Sciatic nerve (tissue), 2 donors: Measurements from ENCODE around the gene ADCY5. TPM values are rescaled to one million over a fixed set of nuclear protein-coding genes. Genes with fewer than 3 reads are reported as not detected.

Experiments
- ATAC-seq: fragments of 200-7000 bp; cut with Tn5 transposase; one replicate; pipeline ENCODE4 v1.9.1; 2020; ENCODE audit warnings: mild to moderate bottlenecking, moderate library complexity
- DNase-seq: peaks from one replicate; pipeline ENCODE4 v3.0.0-alpha.2; 2020; ENCODE audit warnings: low spot score
- intact Hi-C: fragments of 100-400 bp; cut with DNase I; formaldehyde crosslinking; loops from one replicate; pipeline ENCODE4 v1.14.2; 2022
- total RNA-seq: library from RNA; stranded (reverse); fragmentation: NEBNext Ultra II Directional; extraction: Animal tissue kit (Norgen Biotek cat#: 25700); gene quantifications from one replicate; pipeline ENCODE4 v1.2.1, GENCODE V29; 2021
- donor health status: DM: no; HTN: no; CAD: no.
- donor health status: DM: no; HTN: no; CAD: no.

The ADCY5 gene
- total RNA-seq, 1 donor from 2014 or later: 16.8 TPM

DNA sequence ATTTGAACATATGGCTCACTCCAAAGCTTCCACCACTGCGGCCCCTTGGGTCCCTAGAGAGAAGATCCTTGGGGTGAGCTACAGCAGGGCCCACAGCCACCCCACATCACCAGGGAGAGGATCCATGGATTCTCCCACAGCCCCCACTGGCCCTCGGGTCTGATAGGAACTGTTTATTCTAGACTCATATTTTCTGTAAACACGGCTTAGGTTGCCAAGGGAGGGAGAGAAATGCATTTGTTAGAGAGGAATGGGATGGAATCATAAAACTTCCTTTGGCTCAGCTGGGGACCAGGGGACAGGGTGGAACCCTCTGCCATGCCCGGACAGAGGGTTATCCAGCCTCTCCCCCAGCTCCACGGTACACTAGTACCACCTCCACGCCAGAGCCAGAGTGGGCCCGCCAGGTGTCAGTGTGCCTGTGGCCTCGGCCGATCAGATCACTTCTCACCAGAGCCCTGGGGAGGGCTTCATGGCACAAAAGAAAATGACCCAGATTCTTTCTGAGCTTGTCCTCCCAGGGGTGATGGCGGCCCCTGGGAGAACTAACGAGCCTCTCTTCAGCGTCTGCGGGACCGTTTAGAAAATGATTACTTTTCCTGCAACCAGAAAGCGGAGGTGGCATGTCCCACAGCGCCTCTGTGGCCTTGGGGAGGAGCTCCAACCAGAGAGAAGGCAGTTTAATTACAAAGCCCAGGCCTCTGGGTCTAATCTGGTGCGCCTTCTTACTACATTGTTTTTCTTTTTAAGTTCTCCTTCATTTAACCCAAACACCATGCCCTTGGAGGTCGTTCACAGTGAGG lies 33.7 kb downstream of the ADCY5 start:
- intact Hi-C loops: loop anchor here (10.0 kb wide), 1 partner anchor 1220 kb away; no protein-coding TSS in a partner anchor
- ATAC-seq: no peak

DNA sequence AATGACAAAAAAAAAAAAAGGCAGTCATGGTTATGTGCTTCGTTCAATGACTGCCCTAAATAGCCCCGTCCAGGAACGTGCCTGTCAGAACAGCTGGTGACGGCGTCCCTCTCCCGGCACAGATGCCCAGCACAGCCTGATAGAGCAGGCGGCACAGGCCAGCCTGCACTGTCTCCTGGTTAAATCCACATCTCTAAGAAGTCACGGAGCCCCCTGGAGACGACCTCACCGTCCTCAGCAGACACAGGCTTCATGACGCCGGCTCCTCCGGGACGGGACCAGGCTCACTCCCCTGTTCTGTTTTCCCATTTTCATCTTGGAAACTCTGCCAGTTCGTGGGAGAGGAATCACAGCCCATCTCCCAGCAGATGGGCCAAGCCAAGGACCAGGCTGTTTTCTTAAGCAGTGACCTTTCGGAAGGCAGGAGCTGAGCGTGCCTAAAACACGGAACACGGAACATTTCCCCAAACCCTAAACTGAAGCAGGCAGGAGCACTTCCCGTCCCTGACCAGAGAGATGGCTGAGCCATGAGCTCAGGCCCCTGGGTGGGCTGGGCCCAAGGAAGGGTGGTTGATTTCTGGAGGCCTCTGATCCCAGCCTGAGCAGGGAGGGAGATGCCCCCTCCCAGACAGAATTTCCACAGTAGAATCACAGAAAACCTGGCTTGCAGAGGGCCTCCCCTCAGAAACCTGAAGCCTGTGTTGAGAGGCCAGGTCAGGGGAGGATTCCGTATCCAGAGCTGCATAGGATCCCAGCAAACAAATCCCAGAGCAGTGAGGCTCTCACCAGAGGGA lies 35.9 kb downstream of the ADCY5 start:
- intact Hi-C loops: loop anchor here (10.0 kb wide), 1 partner anchor 1218 kb away; no protein-coding TSS in a partner anchor
- peak; percentile 86 for ATAC-seq
- DNase-seq: no peak

More for the DNA sequence above, 33.7 kb downstream of the ADCY5 start:
- no peak for DNase-seq

DNA sequence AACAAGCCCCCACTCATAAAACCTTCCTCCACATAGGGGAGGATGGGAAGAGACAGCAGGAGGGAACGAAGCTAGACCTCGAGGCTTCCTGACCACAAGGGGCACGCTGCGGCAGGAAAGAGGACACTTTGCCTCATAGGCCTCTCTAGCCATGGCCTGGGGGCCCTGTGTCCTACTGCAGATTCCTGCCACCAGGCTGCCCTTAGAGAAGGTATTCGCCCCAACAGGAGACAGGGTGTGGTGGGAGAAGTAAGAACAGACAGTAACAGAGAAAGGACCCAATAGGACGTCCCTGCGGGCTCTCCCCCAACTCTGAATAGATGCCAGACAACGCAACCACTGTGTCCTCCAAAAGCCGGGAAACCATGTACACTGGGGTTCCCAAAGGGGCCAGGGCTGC lies 36.8 kb downstream of the ADCY5 start:
- intact Hi-C loops: loop anchor here (10.0 kb wide), 1 partner anchor 1217 kb away; no protein-coding TSS in a partner anchor
- peak; percentile 22 for ATAC-seq
- no peak for DNase-seq

DNA sequence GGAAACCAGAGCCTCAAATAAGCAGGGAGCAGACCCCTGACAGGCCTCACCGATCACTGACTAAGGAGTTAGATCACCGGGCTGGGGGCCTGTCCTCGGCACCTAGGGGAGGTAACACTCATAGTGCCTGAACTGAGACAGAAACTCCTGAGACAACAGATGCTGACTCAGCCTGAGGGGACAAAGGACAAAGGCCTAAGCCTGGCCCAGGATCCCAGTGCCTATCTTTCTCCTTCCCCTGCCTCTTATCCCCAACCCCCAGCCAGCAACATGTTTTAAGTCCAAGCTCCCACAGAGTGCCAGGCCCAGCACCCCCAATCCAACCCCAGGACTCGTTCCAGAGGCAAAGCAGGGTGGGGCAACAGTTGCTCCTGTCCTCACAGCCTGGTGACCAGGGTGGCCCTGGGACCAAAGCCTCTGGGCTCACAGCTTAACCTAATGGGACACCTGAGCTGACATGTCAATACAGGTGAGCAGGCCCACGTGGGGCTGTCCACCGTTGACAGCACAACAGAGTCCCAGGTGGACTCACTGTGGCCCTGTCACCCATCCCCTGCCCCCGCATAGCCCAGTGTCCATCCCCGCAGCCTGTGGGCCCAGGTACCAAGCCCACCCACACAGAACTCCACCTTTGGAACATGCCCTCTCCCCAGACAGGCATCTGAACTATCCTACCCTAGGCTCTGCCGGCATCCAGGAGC lies 37.4 kb downstream of the ADCY5 start:
- intact Hi-C loops: loop anchor here (10.0 kb wide), 1 partner anchor 1217 kb away; no protein-coding TSS in a partner anchor
- DNase-seq: no peak
- no peak for ATAC-seq

DNA sequence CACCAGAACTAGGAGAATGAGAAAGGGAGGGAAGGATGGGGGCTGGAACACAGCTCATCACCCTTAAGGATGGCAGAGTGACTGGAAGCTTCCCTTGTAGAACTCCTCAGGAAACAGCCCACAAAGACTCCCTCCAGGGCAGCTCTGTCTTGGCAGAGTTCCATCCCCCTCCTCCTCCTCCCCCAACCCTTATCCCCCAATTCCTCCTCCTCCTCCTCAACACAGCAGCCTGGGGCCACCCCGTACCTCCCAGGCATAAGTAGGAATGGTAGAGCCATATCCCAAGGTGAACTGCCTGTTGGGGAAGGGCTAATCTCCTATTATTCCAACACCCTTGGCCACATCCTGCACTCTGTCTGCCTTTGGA lies 38.8 kb downstream of the ADCY5 start:
- no peak for DNase-seq
- ATAC-seq: no peak
- intact Hi-C loops: loop anchor here (10.0 kb wide), 1 partner anchor 1215 kb away; no protein-coding TSS in a partner anchor

DNA sequence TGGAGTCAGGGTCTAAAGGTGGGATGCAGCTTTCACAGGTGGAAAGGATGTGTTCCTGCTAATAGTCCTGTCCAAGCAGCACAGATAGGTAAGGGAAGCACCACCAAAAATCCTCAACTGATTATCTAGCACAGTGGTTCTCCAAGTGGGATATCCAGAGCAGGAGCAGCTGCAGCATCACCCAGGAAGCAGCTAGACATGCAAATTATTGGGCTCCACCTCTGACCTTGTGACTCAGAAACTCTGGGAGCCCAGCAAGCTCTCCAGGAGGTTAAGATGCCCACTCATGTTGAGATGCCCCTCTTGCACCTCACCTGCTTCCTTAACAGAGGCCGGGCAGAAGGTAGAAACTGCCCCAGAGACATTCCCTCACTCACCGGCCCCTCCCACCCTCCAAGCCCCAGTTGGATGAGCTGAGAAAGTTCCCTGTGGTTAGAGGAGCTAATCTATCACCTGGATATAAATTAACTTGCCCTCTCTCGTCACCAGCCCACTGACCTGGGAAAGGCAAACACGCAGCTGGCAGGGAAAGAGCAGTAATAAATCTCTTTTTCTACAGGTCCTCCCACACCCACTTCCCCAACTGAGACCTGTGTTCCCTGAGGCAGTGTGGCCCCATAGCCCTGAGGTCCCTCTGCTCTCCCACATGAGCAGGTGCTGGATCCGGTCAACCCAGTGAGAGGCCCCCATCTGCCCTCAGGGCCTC lies 39.3 kb downstream of the ADCY5 start:
- DNase-seq: no peak
- intact Hi-C loops: loop anchor here (10.0 kb wide), 1 partner anchor 1215 kb away; no protein-coding TSS in a partner anchor
- ATAC-seq: no peak

DNA sequence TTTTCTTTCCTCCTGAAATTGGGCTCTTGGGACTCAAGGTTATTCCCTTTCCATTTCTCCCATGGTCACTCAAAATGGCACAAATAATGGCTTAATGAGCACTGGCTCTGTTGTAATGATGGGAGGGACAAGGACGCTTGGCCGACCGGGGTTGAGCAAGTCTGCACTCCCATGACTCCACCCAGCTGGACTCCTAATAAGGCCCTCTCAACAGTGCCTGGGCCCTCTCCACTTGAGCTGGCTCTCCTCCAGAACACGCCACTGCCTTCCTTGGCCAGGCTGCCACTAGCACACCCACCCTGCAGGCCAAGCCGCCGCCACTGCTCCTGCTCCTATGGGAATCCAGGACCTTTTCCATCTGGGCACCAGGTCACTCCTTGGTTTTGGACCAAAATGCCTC lies 42.3 kb downstream of the ADCY5 start:
- intact Hi-C loops: no loop called here
- ATAC-seq (peak; percentile 79), DNase-seq (no peak)

DNA sequence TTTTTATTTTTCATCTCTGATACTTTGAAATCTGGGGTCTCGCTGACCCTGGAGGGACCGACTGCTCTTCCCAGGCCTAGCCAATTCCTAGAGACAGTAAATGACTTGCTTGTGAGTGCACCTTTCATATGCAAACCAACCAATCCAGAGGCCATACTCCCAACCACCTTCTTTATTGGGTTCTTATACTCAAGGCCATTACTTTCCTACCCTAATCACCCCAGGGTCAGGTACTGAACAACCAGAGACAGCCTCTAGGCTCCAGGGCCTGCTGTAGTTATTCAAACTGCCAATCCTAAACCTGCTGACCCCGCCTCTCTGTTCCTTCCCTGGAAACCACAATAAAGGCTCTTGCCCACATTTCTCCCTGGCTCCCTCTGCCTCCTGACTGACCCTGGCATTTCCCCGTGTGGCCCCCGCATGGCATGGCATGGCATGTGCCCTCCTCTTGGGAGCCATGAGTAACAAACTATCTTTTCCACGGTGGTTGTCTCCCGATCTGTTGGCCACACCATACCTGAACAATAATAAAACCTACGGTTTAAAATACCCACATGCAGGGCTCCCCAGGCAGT lies 42.9 kb downstream of the ADCY5 start:
- DNase-seq (no peak), ATAC-seq (no peak)
- intact Hi-C loops: no loop called here

DNA sequence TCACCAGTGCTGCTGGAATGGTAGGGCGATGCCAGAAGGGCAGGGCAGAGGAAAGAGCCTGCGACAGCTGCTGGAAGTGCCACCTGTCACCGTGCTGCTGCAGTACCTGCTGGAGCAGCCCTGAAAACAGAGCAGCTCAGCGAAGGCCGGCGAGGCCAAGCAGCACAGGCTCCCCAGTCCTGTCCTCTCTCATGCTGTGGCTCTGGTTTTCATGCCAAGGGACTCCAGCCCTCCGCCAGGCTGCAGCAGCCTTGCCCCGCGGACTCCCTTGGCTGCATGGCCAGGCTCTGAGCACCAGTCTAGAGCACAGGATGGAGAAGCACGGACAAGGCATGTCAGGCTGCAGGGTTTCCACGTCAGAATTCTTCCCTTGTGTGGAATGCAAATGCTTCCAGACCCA lies 43.9 kb downstream of the ADCY5 start:
- intact Hi-C loops: no loop called here
- ATAC-seq: no peak

DNA sequence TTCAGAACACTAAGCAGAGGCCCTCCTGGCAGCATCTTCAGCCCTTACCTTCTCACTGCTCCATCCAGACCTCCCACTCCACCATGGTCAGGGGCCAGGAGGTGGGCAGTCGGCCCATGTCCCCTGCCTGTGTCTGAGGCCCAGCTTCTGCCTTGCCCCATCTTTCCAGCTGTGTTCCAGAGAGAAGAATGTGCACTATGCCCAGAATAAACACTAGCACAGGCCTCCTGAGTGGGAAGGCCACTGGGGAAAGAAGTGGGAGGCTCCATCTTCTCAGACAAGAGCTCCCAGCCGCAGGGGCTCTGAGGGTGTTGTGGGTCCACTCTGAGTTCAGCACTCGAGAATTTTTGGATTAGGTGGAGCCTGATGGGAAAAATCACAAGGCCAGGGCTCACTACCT lies 44.5 kb downstream of the ADCY5 start:
- DNase-seq (no peak), ATAC-seq (peak; percentile 35)
- intact Hi-C loops: no loop called here

More for the DNA sequence above, 43.9 kb downstream of the ADCY5 start:
- no peak for DNase-seq

DNA sequence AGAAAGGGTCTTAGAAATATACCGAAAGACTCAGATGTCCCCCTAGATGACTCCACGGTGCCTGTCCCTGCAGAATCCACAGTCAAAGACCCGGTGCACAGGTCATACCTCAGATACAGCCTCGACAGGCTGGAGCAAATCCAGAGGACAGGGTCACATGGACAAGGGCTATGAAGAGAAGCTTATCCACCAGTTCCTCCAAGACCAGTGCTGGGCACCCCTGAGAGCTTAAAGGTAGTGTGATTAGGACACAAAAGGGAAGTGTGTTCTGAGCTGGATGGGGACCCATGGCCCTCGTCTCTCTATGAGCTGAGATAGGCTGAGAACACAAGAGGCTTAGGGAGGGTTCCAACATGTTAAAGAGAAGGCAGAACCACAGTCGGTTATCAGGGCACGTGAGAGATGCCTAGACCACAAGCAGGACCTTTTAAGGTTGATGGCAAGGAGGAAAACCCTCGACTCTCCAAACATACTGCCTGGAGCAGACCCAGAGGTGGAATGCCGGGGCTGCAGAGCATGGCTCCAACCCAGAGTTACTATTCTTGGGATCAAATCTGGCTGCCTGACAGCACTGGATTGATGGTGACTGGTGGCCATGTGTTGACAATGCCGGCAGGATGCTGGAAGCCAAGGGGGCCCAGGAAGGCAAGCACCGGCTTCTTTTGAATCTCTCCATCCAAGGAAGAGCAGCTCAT lies 46.9 kb downstream of the ADCY5 start:
- intact Hi-C loops: no loop called here
- DNase-seq (no peak), ATAC-seq (no peak)

DNA sequence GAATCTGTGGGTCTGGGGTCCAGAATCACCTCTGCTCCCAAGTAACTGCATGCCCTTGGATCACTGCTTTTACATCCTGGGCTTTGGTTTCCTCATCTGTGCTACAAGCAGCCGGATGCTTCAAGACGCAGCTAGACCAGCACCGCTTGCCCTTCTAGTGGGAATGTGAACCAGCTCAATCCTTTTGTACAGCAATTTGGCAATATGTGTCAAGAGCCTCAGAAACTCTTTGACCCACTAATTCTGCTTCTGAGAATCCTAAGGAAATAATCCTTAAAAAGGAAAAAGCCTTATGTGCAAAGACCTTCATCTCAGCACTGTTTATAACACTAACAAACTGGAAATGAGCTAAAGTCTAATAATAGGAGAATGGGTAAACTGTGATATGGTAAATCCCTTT lies 48.7 kb downstream of the ADCY5 start:
- intact Hi-C loops: no loop called here
- ATAC-seq: no peak
- DNase-seq: no peak

DNA sequence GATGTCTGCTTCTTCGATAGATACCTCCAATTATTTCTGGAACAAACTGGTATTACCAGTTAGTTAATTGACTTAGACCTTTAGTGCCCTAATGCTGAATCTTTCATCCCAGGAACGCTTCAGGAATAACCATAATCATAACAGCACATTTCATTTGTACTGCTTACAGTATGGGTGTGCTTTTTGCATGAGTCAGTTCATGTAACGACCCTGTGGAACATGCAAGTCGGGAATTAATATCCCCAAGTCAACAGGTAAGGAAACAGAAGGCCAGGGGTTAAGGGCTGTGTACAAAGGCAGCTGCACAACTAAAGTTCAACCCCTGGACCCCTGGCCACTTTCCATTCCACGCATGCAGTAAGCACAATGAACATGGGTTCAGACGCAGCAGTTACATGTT lies 49.2 kb downstream of the ADCY5 start:
- no peak for DNase-seq
- ATAC-seq: no peak
- intact Hi-C loops: no loop called here

DNA sequence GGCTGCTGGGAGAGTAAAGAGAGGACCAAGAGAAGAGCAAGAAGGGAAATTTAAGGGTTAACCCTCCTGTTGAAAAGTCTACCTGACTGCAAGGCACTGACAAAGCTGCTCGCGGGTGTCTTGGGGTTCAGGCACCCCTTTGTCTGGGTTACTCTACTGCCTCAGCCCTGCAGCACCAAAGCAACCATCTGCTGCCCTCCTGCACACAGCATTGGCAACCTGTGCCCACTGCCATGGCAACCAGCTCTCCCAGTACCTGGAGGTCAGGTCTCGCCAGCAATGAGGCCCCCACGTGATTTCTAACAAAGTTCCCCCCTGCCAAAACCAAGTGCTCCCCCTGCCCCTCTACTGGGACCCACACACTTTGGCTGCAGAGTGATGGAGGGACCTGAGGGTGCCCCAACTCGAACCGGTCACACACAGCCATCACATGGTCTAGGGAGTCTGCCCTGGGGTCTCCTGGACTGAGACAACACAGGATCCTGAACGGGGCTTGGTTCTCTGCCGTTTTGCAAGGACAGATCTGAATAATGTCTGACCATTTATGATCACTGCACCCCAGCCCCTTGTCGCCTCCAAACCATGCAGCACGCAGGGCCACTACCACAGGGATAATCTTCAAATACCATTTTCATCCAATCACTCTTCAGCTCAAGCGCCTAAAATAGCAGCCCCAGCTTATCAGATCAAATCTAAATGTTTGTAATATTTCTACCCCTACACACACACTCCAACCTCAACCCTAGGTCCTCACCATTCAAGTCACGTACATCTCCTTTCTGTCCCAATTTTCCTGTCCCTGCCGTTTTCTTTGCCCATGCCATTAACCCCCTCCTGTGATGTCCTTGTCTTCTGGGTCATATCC lies 50.7 kb downstream of the ADCY5 start:
- intact Hi-C loops: no loop called here
- no peak for DNase-seq
- no peak for ATAC-seq

DNA sequence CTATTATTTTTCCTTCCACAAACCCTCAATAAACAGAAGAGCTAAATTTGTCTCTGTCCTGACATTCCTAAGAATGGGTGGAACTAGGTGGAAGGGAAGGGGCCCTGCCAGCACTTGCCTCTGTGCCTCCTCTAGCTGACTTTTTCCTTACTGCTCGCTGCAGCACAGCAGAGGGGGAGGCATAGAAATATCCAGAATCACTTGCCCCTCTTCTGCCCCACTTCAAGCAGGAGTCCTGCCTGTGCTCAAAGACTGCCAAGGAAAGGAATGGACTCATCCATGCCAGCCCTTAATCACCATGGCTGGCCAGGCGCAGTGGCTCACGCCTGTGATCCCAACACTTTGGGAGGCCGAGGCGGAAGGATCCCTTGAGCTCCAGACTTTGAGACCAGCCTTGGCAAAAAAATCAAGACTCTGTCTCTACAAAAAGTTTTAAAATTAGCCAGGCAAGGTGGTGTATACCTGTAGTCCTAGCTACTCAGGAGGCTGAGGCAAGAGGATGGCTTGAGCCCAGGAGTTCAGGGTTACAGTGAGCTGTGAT lies 51.8 kb downstream of the ADCY5 start:
- ATAC-seq: peak; percentile 68
- intact Hi-C loops: no loop called here
- no peak for DNase-seq

DNA sequence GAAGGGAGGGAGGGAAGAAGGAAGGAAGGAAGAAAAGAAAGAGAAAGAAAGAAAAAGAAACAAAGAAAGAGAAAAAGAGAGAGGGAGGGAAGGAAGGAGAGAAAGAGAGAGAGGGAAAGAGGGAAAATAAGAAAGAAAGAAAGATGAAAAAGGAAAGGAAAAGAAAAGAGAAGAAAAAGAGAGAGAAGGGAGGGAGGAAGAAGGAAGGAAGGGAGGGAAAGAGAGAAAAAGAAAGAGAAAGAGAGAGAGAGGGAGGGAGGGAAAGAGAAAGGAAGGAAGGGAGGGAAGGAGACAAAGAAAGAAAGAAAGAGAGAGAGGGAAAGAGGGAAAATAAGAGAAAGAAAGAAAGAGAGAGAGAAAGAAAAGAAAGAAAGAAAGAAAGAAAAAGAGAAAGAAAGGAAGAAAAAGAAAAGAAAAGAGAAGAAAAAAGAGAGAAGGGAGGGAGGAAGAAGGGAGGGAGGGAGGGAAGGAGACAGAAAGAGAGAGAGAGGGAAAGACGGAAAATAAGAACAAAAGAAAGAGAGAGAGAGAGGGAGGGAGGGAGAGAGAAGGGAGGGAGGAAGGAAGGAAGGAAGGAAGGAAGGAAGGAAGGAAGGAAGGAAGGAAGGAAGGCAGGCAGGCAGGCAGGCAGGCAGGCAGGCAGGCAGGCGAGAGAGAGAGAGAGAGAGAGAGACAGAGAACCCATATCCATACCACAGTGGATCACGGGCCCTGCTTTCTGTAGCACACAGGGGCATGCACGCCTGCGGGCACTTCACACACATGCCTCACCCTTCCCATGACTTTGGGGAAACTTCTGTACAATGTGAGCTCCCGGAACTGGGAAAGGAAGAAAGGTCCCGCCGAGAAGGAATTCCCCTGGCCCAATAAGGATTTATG lies 52.5 kb downstream of the ADCY5 start:
- intact Hi-C loops: no loop called here
- DNase-seq (no peak), ATAC-seq (peak; percentile 73)
